Measurements from ENCODE around the gene TSPAN1.

The TSPAN1 gene

DNA sequence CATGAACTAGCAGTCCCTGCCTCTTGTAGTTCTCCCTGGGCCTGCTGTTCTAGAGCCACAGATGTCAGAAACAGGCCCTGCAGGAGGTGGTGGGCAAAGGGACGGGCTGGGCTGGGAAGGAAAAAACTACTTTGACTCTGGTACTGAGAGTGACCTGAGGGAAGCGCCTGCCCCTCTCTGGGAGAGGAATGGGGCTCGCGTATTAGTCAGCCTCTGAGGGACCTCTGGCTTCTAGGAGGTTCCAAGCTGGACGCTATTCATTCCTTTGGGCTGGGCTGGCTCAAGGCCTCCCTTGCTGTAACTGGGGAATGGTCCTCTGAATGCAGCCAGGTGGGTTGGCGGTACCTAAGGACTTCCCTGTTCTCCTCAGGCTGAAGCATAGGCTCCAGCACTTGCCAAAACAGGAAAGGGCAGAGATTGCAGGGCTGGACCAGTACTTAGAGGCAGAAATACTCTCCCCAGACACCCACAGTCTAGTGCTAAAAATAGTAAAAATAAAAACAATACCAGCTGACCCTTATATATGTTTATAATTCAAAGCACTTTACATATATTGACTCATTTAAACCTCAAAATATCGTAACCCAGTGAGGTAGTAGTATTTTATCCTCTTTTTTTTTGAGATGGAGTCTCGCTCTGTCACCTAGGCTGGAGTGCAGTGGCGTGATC lies 16.3 kb downstream of the TSPAN1 start:
- Mint-ChIP-seq H3K4me1 (no peaks in the 10 kb centered on the region), H3K36me3 (ENCODE audit: low read depth) (peaks cover 18% of the 10 kb centered on the region), H3K27ac (no peak overlapping the region), H3K9me3 (no peaks in the 10 kb centered on the region), H3K4me3 (no peak overlapping the region), H3K27me3 (no peaks in the 10 kb centered on the region)
- ATAC-seq (no peak), DNase-seq (no peak)

DNA sequence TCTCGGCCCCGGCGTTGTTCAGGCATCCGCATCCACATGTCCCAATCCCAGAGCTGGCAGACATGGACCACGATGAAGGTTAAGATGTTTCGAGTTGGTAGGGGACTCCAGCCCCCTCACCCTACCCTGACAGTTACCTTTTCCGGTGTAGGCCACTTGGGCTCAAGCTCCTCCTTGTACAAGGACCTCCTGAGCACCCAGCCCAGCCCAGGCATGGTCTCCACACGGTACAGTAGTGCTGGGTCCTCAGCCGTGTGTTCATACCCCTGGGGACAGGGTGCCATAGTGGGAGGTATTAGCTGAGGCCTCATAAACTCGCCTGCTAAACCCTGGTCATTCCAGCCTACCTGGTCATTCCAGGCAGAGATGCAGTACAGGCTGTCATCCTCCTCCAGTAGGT lies 17.3 kb downstream of the TSPAN1 start:
- ATAC-seq (no peak), DNase-seq (no peak)
- H3K4me3 Mint-ChIP-seq = no peak overlapping the region
- H3K9me3 Mint-ChIP-seq = no peaks in the 10 kb centered on the region
- H3K27ac Mint-ChIP-seq = no peak overlapping the region
- peaks cover 4% of the 10 kb centered on the region for H3K4me1 Mint-ChIP-seq
- H3K36me3 Mint-ChIP-seq (ENCODE audit: low read depth) = peaks cover 18% of the 10 kb centered on the region
- no peaks in the 10 kb centered on the region for H3K27me3 Mint-ChIP-seq

DNA sequence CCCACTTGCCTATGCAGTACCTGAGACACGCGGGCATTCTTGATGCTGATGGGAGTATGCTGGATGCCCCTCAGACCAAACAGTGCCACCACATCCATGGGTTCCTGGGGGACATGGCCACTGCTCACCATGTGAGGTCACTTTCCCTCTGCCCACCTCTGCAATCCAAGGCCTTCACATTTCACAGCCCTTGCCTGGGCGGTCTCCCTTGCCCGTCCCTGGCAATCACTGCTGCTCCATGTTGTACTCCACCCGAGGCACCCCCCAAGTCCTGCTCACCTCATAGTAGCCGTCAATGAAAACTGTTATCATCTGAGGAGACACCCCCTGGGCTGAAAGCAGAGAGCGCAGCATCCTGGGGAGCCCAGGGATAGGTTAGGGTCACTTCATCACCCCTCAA lies 18.4 kb downstream of the TSPAN1 start:
- ATAC-seq (no peak), DNase-seq (no peak)
- H3K9me3 Mint-ChIP-seq = no peaks in the 10 kb centered on the region
- H3K27ac Mint-ChIP-seq = no peak overlapping the region
- H3K36me3 Mint-ChIP-seq (ENCODE audit: low read depth) = peaks cover 16% of the 10 kb centered on the region
- no peaks in the 10 kb centered on the region for H3K27me3 Mint-ChIP-seq
- no peak overlapping the region for H3K4me3 Mint-ChIP-seq
- H3K4me1 Mint-ChIP-seq = peaks cover 10% of the 10 kb centered on the region

DNA sequence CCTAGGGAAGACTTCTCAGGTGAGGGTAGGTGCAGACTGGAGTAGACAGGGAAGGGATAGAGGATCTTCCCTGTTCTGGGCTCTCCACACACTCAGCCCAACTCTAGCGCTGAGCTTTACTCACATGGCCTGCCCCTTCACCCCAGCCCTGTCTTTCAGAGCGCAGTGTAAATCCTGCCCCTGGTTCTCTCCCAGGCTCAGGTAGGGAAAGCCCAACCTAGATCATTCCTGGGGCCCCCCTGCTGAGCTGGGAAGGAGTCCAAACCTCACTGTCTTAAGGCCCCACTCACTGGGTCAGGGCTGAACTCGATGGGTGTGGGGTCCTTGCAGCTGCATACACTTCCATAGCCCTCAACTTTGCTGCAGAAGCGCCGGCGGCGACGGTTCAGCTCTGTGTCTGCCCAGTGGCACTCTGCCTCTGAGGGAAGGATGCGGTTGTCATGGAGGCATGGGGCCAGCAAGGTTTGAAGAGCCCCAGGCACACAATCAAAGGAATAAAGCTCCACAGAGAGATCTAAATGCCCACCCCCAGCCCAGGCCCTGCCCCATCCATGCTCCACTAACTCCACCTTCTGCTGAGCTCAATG lies 19.2 kb downstream of the TSPAN1 start:
- ATAC-seq (no peak), DNase-seq (no peak)
- H3K36me3 Mint-ChIP-seq (ENCODE audit: low read depth) = peaks cover 16% of the 10 kb centered on the region
- H3K4me3 Mint-ChIP-seq = no peak overlapping the region
- H3K9me3 Mint-ChIP-seq = no peaks in the 10 kb centered on the region
- no peak overlapping the region for H3K27ac Mint-ChIP-seq
- no peaks in the 10 kb centered on the region for H3K27me3 Mint-ChIP-seq
- H3K4me1 Mint-ChIP-seq = peaks cover 13% of the 10 kb centered on the region

DNA sequence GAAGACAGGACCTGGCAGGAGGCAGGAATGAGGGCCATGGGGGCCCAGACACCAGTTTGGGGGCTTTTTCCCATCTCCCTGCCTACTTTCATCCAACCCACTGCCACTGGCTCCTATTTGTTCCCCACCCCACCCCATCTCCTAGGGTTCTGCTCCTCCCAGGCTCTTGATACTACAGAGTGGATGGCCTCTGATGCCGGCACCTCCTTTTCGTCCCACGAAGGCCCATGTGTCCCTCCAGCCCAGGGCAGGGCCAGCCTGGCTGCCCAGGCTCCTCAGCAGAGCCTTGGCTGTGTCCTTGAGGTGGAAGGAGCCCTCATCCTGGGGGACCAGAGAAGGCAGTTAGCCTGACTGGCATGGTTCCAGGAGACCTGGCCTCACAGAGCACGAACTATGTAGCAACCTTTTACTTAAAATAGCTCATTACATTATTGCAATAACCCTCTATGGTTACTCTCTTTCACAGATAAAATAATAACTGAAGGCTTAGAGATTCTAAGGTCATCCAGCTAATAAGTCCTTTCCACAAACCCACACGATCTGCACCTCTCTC lies 19.8 kb downstream of the TSPAN1 start:
- DNase-seq = no peak
- Mint-ChIP-seq H3K36me3 (ENCODE audit: low read depth) (peaks cover 12% of the 10 kb centered on the region), H3K4me1 (peaks cover 16% of the 10 kb centered on the region), H3K4me3 (no peak overlapping the region), H3K27me3 (no peaks in the 10 kb centered on the region), H3K9me3 (no peaks in the 10 kb centered on the region), H3K27ac (no peak overlapping the region)
- no peak for ATAC-seq

DNA sequence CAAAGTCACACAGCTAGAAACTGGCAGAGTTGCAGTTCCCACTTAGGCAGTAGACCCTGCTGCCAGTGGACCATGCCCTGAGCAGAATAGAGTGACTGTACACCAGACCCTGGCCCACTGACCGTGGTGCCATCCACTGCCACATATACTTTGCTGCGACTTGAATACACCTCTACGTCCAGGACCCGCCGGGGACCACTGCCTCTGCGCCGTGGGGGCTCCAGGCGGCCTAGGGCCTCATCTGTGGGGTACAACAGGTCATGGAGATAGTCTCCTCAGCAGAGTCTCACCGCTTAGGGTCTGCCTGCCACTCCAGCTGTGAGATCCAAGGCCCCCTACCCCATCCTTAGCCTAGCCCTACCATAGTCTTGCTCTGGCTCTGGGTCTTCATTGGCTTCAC lies 21.7 kb downstream of the TSPAN1 start:
- ATAC-seq (no peak), DNase-seq (no peak)
- Mint-ChIP-seq H3K4me3 (no peak overlapping the region), H3K27ac (no peak overlapping the region), H3K36me3 (ENCODE audit: low read depth) (peaks cover 10% of the 10 kb centered on the region), H3K4me1 (peaks cover 16% of the 10 kb centered on the region), H3K27me3 (no peaks in the 10 kb centered on the region), H3K9me3 (no peaks in the 10 kb centered on the region)

DNA sequence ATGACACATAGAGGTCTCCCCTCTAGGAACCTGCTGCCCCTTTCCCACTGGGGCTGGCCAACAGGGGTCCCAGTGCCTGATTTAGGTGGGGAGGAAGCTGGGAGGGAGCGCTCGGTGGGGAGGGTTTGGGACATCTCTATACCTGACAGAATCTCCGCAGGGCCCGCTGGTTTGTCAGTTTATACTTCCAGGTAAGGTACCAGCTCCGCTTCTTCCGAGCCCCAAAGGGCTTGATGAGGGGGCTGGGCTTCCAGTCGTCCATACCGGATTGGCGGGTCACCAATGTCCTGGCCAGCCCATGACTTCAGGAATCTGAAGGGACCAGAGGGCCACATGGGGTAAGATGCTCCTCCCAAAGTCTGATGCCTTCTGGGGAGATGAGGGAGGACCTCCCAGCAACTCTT lies 22.7 kb downstream of the TSPAN1 start:
- Mint-ChIP-seq H3K4me1 (peaks cover 18% of the 10 kb centered on the region), H3K36me3 (ENCODE audit: low read depth) (peaks cover 9% of the 10 kb centered on the region)

DNA sequence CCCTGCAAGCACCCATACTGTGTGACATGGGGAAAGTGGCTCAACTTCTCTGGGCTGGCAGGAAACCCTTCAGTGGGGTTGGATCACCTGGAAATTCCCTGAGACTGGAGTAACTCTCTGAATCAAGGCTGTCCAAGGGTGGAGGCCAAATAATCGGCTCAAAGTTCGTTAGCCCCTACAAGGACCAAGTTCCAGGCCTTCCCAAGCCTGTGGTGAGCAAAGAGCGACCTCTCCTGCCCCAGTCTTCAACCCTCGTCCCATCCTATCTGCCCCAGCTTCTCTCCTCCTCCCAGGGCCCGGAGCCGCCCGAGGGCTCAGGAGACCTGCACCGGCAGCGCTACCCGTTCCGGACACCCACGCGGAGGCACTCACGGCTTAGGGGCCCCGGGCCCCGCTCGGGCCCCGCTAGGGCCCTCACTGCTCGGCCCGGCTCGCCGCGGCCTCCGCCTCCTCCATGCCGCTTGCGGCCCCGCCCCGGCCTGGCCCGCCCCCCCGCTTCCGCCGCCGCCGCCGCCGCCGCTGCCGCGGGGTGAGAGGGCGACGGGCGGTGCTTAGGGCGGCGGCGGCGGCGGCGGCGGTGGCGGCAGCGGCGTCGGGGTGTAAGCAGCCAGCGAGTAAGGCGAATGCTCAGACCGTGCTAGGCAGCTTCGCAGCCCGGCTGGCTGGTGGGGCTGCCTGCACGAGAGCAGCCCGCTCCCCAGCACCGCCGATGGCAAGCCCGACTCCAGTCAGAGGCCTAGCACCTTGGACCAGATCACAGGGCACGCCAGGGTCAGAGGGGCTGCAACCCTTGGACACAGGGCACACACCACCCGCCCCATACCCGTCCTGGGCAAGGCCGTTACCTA lies 23.3 kb downstream of the TSPAN1 start, which contains the start of gene POMGNT1:
Gene POMGNT1 (minus strand): TSS at position 471 of the 848 bp plus-strand sequence. CDS start 613 bp downstream, outside the sequence.
- H3K4me3 Mint-ChIP-seq = peak within 1 kb of the TSS; percentile 87
- peaks cover 3% of the 10 kb centered on the region for H3K27me3 Mint-ChIP-seq
- H3K9me3 Mint-ChIP-seq = no peaks in the 10 kb centered on the region
- H3K4me1 Mint-ChIP-seq = peaks cover 23% of the 10 kb centered on the region
- ATAC-seq = peak; percentile 96
- DNase-seq = peak; percentile 77
- H3K27ac Mint-ChIP-seq = peak within 1 kb of the TSS; percentile 79
- peaks cover 6% of the 10 kb centered on the region for H3K36me3 Mint-ChIP-seq (ENCODE audit: low read depth)

More for the DNA sequence above, 22.7 kb downstream of the TSPAN1 start:
- Mint-ChIP-seq H3K27ac (peak overlapping the region; percentile 74), H3K27me3 (no peaks in the 10 kb centered on the region), H3K4me3 (peak overlapping the region; percentile 87), H3K9me3 (no peaks in the 10 kb centered on the region)
- no peak for ATAC-seq
- no peak for DNase-seq

DNA sequence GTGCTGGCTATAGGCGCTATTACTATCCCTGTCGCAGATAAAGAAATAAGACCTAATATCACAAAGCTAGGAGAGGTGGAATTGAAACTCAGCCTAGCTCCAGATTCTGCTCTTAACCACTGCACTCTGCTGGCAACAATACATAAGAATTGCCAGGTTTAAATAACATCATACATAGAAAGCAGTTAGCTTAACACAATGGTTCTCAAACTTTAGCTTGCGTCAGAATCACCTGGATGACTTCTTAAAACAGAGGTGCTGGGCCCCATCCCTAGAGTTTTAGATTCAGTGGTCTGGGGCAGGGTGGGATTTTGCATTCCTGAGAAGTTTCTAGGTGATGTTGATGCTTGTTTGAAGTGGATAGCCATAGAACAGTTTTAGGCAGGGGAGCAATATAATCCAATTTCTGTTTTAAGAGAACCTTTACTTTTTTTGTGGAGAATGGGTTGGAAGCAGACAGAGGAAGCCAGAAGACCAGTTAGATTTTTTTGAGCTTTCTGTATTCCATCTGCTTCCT lies 24.4 kb downstream of the TSPAN1 start:
- Mint-ChIP-seq H3K27me3 (peaks cover 3% of the 10 kb centered on the region), H3K4me3 (peak overlapping the region; percentile 83), H3K9me3 (no peaks in the 10 kb centered on the region), H3K36me3 (ENCODE audit: low read depth) (no peaks in the 10 kb centered on the region), H3K27ac (no peak overlapping the region), H3K4me1 (peaks cover 30% of the 10 kb centered on the region)
- no peak for ATAC-seq
- no peak for DNase-seq

DNA sequence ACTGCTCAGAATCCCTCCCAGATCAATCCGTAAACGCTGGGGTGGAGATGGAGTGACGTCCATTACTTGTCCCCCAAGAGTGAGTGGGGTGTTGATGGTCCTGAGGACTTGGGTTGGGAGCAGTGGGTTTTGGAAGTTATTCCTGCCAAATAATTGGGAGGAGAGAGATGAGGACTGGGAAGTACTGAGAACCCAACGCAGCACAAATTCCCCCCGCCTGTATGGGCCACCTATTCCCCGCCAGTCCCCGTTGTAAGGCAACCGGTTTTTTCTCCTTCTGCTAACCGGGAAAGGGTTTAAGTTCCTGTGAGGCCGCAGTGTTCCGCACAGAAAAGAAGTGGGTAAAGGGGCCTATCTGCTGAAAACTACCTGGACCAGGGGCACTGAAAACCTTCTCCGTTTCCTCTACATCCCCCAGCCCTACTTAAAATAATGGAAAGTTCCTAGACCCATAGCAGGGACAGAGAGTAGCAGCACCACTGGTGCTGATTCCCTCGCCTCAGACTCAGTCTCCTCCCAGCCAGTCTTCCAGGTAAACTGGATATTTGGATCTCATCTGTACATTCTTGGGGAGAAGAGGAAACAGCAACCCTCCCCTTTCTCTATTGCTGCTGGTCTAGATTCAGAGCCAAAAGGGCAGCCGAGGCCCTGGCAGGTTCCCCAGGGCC lies 29.0 kb downstream of the TSPAN1 start:
- no peak overlapping the region for H3K27ac Mint-ChIP-seq
- no peaks in the 10 kb centered on the region for H3K36me3 Mint-ChIP-seq (ENCODE audit: low read depth)
- peaks cover 18% of the 10 kb centered on the region for H3K4me1 Mint-ChIP-seq
- no peaks in the 10 kb centered on the region for H3K9me3 Mint-ChIP-seq
- DNase-seq (no peak), ATAC-seq (no peak)
- peaks cover 3% of the 10 kb centered on the region for H3K27me3 Mint-ChIP-seq
- H3K4me3 Mint-ChIP-seq = peak overlapping the region; percentile 83

DNA sequence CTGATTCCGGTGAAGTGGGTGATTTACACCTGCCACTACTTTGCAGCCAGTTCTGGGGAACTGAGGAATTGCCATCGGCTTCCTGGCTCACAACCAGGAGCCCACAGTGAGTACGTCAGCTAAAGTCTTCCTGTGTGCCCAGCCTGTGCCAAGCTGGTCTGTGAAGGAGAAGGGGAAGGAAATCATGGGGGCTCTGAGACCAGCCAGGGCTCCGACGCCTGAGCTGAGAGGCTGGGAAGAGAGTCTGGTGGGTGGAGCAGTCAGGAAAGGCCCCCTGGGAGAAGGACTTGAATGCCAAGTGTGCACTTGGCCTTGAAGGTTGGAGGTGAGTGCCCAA lies 29.5 kb downstream of the TSPAN1 start:
- H3K4me3 Mint-ChIP-seq = peak overlapping the region; percentile 83
- no peak overlapping the region for H3K27ac Mint-ChIP-seq
- ATAC-seq = no peak

DNA sequence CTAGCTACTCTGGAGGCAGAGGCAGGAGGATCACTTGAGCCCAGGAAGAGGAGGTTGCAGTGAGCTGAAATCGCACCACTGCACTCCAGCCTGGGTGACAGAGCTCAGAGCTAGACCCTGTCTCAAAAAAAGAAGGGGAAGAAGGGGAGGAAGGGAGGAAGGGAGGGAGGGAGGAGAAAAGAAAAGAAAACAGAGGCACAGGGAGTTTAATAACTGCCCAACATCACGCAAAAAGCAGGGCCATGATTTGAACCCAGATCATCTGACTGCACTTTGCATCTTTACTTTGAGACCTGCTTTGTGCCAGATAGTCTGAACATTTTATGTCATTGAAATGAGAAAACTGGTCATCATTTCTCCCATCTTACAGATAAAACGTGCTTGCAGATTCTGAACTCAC lies 30.3 kb downstream of the TSPAN1 start:
- H3K9me3 Mint-ChIP-seq = no peaks in the 10 kb centered on the region
- no peaks in the 10 kb centered on the region for H3K36me3 Mint-ChIP-seq (ENCODE audit: low read depth)
- peaks cover 3% of the 10 kb centered on the region for H3K27me3 Mint-ChIP-seq
- no peak overlapping the region for H3K27ac Mint-ChIP-seq
- DNase-seq (no peak), ATAC-seq (no peak)
- peaks cover 15% of the 10 kb centered on the region for H3K4me1 Mint-ChIP-seq
- no peak overlapping the region for H3K4me3 Mint-ChIP-seq

More for the DNA sequence above, 29.5 kb downstream of the TSPAN1 start:
- H3K27me3 Mint-ChIP-seq = peaks cover 3% of the 10 kb centered on the region
- no peak for DNase-seq
- no peaks in the 10 kb centered on the region for H3K9me3 Mint-ChIP-seq
- no peaks in the 10 kb centered on the region for H3K36me3 Mint-ChIP-seq (ENCODE audit: low read depth)
- H3K4me1 Mint-ChIP-seq = peaks cover 15% of the 10 kb centered on the region

DNA sequence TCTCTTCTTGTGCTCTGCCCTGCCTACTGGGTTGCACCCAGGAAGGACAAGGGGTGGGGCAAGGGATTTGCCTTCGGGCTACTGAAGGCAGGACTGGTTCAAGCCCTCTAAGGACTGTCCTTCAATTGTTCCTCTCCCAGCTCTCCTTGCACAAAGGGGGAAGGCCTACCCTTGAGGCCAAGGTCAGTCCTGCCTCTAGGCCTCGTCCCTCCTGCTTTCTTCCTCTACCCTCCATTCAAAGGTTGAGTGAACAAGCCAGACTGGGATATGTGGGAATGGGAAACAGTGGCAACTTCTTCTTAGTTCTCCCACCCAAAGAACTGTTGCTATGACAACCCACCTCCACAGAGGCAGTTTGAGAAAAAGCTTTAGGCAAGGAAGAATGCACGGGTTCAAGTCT lies 30.9 kb downstream of the TSPAN1 start:
- no peaks in the 10 kb centered on the region for H3K36me3 Mint-ChIP-seq (ENCODE audit: low read depth)
- no peaks in the 10 kb centered on the region for H3K9me3 Mint-ChIP-seq
- DNase-seq (no peak), ATAC-seq (no peak)
- H3K27ac Mint-ChIP-seq = no peak overlapping the region
- peaks cover 3% of the 10 kb centered on the region for H3K27me3 Mint-ChIP-seq
- no peak overlapping the region for H3K4me3 Mint-ChIP-seq
- peaks cover 15% of the 10 kb centered on the region for H3K4me1 Mint-ChIP-seq

DNA sequence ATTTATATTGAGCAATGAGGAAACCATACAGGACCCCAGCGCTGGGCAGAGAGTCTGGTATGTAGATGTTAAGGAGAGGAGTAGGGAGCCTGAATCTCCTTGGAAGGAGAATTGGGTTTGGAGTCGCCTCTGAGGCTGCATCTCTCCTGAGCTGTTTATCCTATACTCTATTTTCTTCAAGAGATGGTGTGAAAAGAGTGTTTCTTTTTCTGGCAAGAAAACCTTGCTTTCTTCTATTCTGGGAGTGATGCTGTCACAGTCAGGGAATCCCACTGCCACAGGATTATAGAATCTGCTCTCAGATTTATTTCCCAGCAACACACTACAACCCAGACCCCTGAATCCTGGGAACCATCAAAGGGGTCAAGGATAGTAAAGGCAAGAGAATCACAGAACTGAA lies 31.5 kb downstream of the TSPAN1 start:
- Mint-ChIP-seq H3K9me3 (no peaks in the 10 kb centered on the region), H3K27me3 (peaks cover 3% of the 10 kb centered on the region), H3K4me1 (peaks cover 15% of the 10 kb centered on the region), H3K27ac (no peak overlapping the region), H3K36me3 (ENCODE audit: low read depth) (no peaks in the 10 kb centered on the region), H3K4me3 (no peak overlapping the region)
- ATAC-seq (no peak), DNase-seq (no peak)

Data from activated naive CD8-positive, alpha-beta T cell treated with anti-CD3 and anti-CD28 coated beads, Interleukin-2, amount 50 U/mL, for 24 hours (primary cell).